ENCODE results near the gene EID2B. TPM values are rescaled to one million over a fixed set of nuclear protein-coding genes. Genes with fewer than 3 reads are reported as not detected.

EID2B gene
- total and polyA plus RNA-seq, 2 of the 8 experiments (the other 6 are each of a cell fraction or from before 2014, with no cell fraction given) = 2.1 to 2.4 TPM

GRCh38 chr19:39557811-39558623 is 25.4 kb upstream of the EID2B start:
- no peak overlapping the region for H2BK5ac ChIP-seq (ENCODE audit: low read depth, low read length)
- no peak overlapping the region for H4K5ac ChIP-seq (ENCODE audit: insufficient read length, low read depth, low read length)
- H3K4me1 ChIP-seq (replicated peaks in 1 of 4; ENCODE audit: control insufficient read depth in 3 of 4, insufficient read depth in 4 of 4, low read length in 3 of 4) = no peaks in the 10 kb centered on the region
- no peak overlapping the region for H3K4me3 ChIP-seq (ENCODE audit: extremely low read depth in 1 of 4, insufficient read depth in 2 of 4, low read depth in 3 of 4, low read length in 4 of 4)
- H3K36me3 ChIP-seq (ENCODE audit: control insufficient read depth in 2 of 4, insufficient read depth in 4 of 4, low read length in 3 of 4) = no peaks in the 10 kb centered on the region
- H3K9me3 ChIP-seq (ENCODE audit: insufficient read depth in 2 of 2, low read depth in 1 of 2, low read length in 1 of 2) = no peaks in the 10 kb centered on the region
- no peak overlapping the region for H2BK12ac ChIP-seq (ENCODE audit: low read depth, low read length)
- no peak overlapping the region for H4K8ac ChIP-seq (ENCODE audit: extremely low read depth, insufficient read depth, low read length)
- H2AK5ac ChIP-seq (ENCODE audit: low read depth, low read length) = no peak overlapping the region
- H3K4ac ChIP-seq (replicated peaks; ENCODE audit: insufficient read length, low read depth, low read length) = no peak overlapping the region
- H2AFZ ChIP-seq (ENCODE audit: low read length) = no peak overlapping the region
- CTCF ChIA-PET (ENCODE audit: partially characterized antibody) = interaction anchor here (1.3 to 4.8 kb wide), 2 partner anchors 98 to 115 kb away, joined by 3 to 27 read pairs; partner anchors contain the start of gene LGALS16
- no peak overlapping the region for H3K18ac ChIP-seq (ENCODE audit: extremely low read depth, low read length)
- H3K23ac ChIP-seq (ENCODE audit: insufficient read length) = no peak overlapping the region
- H4K20me1 ChIP-seq (replicated peaks in 1 of 2; ENCODE audit: control insufficient read depth in 1 of 2, insufficient read depth in 2 of 2, low read length in 2 of 2) = no peaks in the 10 kb centered on the region
- H3K56ac ChIP-seq (replicated peaks; ENCODE audit: insufficient read length, low read depth, low read length) = no peak overlapping the region
- H2BK20ac ChIP-seq (ENCODE audit: low read length) = no peak overlapping the region
- no peak overlapping the region for H3K4me2 ChIP-seq (ENCODE audit: insufficient read depth in 1 of 2, low read depth in 2 of 2, low read length in 2 of 2)
- DNase-seq (ENCODE audit: low read depth in 1 of 2, low spot score in 2 of 2) = no peak
- no peak overlapping the region for H3K9ac ChIP-seq (replicated peaks in 1 of 4; ENCODE audit: extremely low read depth in 1 of 4, low read depth in 3 of 4, low read length in 3 of 4)
- 83% methylated on average over 5 of the region's 5 CpGs; no CpG with 5 or more reads in 1 of the 2 experiments for WGBS, 2 experiments (ENCODE audit: extremely low coverage in 1 of 2, insufficient coverage in 1 of 2, insufficient read length in 1 of 2, insufficient replicate concordance in 2 of 2, low coverage in 1 of 2, low lambda C conversion rate in 2 of 2, missing lambda C conversion rate in 1 of 2)
- no peak overlapping the region for H3K14ac ChIP-seq (ENCODE audit: insufficient read length)
- no peak for TF ChIP-seq YY1 (IDR thresholded peaks at IDR 0.05; ENCODE audit: low read depth, low read length)
- TF ChIP-seq TEAD4 (IDR thresholded peaks at IDR 0.05; ENCODE audit: low read depth, low read length) = no peak
- TF ChIP-seq ZNF274 (IDR thresholded peaks at IDR 0.05; ENCODE audit: borderline replicate concordance, extremely low read depth, low read length) = no peak
- no peak for TF ChIP-seq NRF1 (IDR thresholded peaks at IDR 0.05; ENCODE audit: low read depth, low read length)
- no peak for TF ChIP-seq SIX5 (IDR thresholded peaks at IDR 0.05; ENCODE audit: low read depth, low read length)
- TF ChIP-seq SUZ12 (IDR thresholded peaks at IDR 0.05; ENCODE audit: low read length) = no peak
- TF ChIP-seq SP4 (IDR thresholded peaks at IDR 0.05; ENCODE audit: low read length) = no peak
- TF ChIP-seq RBBP5 (IDR thresholded peaks at IDR 0.05; ENCODE audit: borderline replicate concordance, low read depth, low read length) = no peak
- no peak for TF ChIP-seq SIN3A (conservative IDR thresholded peaks at IDR 0.05 in 1 of 2, IDR thresholded peaks at IDR 0.05 in 1 of 2; ENCODE audit: low read depth in 1 of 2, low read length in 2 of 2)
- TF ChIP-seq CHD2 (IDR thresholded peaks at IDR 0.05; ENCODE audit: low read length) = no peak
- TF ChIP-seq SP2 (IDR thresholded peaks at IDR 0.05; ENCODE audit: low read length) = no peak
- H3K79me2 ChIP-seq (ENCODE audit: control insufficient read depth in 1 of 2, insufficient read depth in 2 of 2, low read length in 2 of 2) = no peaks in the 10 kb centered on the region
- FAIRE-seq = no peak
- H2BK120ac ChIP-seq (replicated peaks; ENCODE audit: low read depth, low read length) = no peak overlapping the region
- H3K27me3 ChIP-seq (replicated peaks in 1 of 4; ENCODE audit: control insufficient read depth in 3 of 4, extremely low read depth in 1 of 4, insufficient read depth in 3 of 4, low read length in 3 of 4) = no peaks in the 10 kb centered on the region; a peak in 1 of 7 replicates
- no peaks in the 10 kb centered on the region for H3K23me2 ChIP-seq (ENCODE audit: low read depth, low read length)
- no peak overlapping the region for H2BK15ac ChIP-seq (ENCODE audit: low read length)
- H3K79me1 ChIP-seq (ENCODE audit: low read depth, low read length) = no peaks in the 10 kb centered on the region
- H4K91ac ChIP-seq (replicated peaks; ENCODE audit: insufficient read length, low read length) = no peak overlapping the region
- POLR2A ChIA-PET (ENCODE audit: partially characterized antibody) = no interaction called here
- H3K27ac ChIP-seq (ENCODE audit: low read depth, low read length) = no peak overlapping the region
